Right renal cortex interstitium (tissue), 3 donors: ENCODE measurements around the gene RAVER2. TPM values are rescaled to one million over a fixed set of nuclear protein-coding genes. Genes with fewer than 3 reads are reported as not detected.

Experiments
- DNase-seq, 3 donors: peaks; one replicate each; pipeline ENCODE4 v3.0.0-alpha.2; 2013; ENCODE audit warnings: low read depth in 3 of 3, low spot score in 2 of 3
- polyA plus RNA-seq, 3 donors: library from polyadenylated mRNA; unstranded; fragments of 120-200 nt; gene quantifications; one replicate each; pipeline ENCODE4 v1.2.1, GENCODE V29; 2013; ENCODE audit not compliant: insufficient read length in 3 of 3

The RAVER2 gene
- polyA plus RNA-seq, 3 donors: 26.2 to 27.6 (median 27.1) TPM

DNA sequence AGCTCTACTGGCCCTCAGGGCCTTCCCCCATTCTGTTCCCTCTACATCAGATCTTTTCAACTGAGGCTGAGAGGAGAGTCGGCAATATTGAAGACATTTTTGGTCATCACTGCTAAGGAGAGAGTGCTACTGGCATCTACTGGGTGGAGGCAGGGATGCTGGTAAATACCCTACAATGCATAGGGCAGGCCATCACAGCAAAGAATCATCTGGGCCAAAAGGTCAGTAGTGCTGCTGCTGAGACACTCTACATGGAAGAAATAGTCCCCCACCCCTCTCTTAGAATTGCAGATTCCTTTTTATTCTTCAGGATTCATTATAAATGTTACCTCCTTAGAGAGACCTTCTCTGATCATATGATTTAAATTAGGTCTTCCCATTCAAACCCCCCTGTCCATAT is 127.2 kb downstream of the RAVER2 start:
- no peak for DNase-seq

DNA sequence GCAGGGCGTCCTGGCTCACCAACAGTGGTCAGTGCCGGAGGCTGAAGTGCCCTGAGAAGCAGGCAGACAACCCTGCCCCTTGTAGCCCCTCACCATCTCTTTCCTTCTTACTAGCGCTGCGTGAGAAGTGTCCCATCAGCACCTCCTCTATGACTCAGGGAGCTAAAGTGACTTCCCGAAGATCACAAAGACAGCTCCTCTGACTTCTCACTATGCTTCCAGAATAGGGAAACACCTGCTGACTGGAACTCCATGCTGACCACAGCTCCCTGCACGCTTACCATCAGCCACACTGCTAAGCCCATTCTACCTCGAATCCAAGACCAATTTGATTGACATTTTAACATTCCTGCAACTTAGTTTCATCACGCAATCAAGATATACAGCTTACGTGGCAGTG is 128.7 kb downstream of the RAVER2 start:
- DNase-seq: no peak

DNA sequence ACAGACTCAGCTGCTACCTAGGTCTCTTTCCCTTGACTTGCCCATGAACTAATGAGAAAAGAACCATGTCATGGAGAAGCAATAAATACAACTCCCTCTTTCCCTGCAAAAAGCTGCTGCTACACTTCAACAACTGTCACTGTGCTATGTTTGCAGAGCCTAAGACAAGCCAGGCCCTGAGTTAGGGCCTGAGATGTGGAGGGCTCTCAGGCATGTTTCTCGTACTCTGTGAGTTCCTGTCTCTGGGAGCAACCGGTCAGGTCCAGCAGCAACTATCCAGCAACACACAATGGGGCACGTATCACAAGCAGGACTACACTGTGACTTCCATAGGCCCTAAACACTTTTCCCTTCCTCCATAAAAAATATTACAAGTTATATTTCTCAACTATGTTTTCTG is 129.8 kb downstream of the RAVER2 start:
- DNase-seq: no peak

GRCh38 chr1:64875101-64875500 is 130.2 kb downstream of the RAVER2 start:
- no peak for DNase-seq

DNA sequence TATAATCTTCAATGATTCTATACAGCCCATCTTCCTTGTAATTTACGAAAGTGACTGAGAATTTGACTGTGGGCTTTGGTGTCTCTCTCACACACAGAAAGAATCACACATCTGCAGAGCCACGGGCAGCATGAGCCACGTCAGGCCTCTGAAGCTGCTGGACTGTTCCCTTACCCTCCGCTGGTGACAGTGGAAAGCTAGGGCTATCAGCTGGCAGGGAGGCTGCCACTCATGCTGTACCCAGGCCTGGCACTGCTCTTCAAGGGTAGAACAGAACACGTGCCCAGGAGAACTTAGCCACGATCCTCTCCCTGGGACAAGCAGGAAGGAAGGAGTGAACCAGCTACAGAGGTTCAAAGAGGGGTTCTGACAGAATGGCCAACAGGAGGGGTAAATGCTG is 130.7 kb downstream of the RAVER2 start:
- no peak for DNase-seq

GRCh38 chr1:64877151-64877550 is 132.3 kb downstream of the RAVER2 start:
- DNase-seq: no peak

DNA sequence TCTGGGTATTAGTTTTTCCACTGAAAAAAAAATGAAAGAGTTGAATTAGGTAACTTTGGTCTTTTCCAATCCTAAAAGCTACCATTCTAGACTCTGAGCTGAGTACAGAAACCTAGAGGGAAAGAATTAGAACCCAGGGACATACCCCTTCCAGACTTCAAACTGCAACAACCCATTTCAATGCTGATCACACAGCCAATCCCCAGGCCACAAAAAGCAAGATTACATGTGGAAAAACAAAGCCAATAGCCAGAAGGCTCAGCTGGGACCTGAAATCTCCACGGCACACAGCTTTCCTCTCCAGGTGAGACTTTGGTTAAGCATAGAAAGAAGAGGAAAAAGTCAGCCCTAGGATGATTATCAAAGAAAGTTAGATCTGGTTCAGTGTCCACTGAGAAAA is 132.7 kb downstream of the RAVER2 start:
- DNase-seq: no peak

DNA sequence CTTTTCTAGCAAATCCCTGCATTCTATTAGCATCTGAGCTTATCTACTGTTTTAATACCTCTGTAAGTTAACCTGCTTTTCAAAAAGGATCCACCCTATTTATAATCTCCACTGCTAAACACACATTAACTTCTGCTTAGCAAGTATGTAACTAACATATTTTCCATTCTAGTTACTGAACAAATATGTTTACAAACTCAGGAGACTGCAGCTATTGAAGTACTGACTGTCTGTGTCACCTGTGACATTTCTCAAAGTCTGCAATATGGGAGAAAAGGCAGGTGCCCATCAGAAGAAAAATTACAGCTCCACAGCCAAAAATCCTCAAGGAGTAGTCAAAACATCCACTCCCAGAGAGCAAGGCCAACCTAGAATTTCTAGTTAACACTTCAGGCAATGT is 133.2 kb downstream of the RAVER2 start:
- DNase-seq: no peak

DNA sequence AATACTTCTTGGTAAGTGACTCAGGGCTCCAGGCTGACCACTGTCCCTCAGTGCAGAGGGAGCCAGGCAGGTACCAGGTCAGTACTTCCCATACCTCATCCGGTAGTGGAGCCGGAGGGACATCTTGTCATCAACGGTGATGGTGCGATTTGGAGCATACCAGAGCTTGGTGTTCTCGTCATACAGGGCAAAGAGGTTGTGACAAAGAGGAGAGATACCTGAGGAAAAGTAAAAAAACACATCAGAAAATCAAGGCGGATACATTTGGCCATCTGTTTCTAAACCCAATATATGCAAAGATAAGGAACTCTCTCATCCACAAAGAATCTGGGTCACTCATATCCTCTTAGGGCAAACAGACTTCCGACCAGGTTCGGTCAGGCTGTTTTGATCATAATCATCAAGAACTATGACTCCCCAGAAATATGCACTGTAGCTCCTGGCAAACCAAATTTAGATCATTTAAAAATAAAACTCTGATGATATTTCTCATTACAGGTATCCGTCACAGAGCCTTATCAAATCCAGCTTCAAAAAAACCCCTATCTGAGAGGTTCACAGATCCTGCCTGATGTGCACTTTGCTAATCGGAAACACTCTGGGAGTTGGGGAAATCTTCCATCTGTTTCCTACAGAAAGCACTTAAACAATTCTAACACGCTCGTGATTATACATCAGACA is 134.2 kb downstream of the RAVER2 start:
- no peak for DNase-seq

- DNase-seq: no peak
Measured at GRCh38 chr1:64880449-64880848, 135.6 kb downstream of the RAVER2 start.

DNA sequence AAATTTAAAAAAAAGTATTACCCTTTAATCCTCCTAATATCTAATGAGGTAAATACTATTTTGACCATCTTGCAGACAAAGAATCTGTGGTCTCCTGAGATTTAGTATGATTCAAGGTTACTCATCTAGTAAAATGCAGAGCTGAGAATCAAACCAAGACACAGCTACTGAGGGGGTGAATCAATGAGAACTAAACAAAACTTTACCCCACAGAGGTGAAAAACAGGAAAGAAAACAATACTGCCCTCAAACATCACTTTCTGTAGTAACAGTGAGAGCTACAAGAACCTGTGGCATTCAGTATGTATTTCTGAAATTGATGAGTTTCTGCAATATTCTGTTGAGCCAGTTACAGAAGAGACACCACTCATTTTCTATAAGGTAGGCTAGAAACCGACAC is 136.4 kb downstream of the RAVER2 start:
- no peak for DNase-seq

Other genes with a start within 250 kb of the RAVER2 start
- 100 to 1,000 TPM; 108 to 113 (median 112) TPM for gene JAK1, start 221.5 kb downstream of the RAVER2 start, polyA plus RNA-seq